Endothelial cell of umbilical vein (primary cell): ENCODE data around the gene ZNF496. TPM values are rescaled to one million over a fixed set of nuclear protein-coding genes. Genes with fewer than 3 reads are reported as not detected.

Source experiments
- BruUV-seq: library from RNA; stranded (reverse); fragments of 400-500 nt; replicated peaks from 2 replicates; lab custom pipeline; 2021; lab: Mats Ljungman, UMichigan
- CTCF ChIA-PET: fragments of 300-600, 350-600 bp; sonication (Branson Sonifier 250); formaldehyde crosslinking; loops from one replicate; lab custom pipeline; 2021; ENCODE audit warnings: antibody characterized with exemption, inconsistent platforms; lab: Charles Lee
- POLR2A ChIA-PET: fragments of 300-600, 350-600 bp; sonication (Branson Sonifier 250); formaldehyde crosslinking; loops from one replicate; lab custom pipeline; 2021; ENCODE audit warnings: antibody characterized with exemption, inconsistent platforms; lab: Charles Lee
- DNase-seq: peaks from one replicate; pipeline ENCODE4 v3.0.0-alpha.2; 2011; ENCODE audit warnings: low read depth, low spot score
- FAIRE-seq: peaks from 2 replicates; lab custom pipeline; 2011; peaks lifted over from hg19 to GRCh38; lab: Jason Lieb, UNC
- H2AFZ ChIP-seq: 2 replicates; pipeline ENCODE4 v1.6.0; 2012; ENCODE audit warnings: low read depth, low read length, control low read depth, inconsistent platforms
- H3K27ac ChIP-seq: 2 replicates; pipeline ENCODE4 v1.5.1; 2011; ENCODE audit warnings: low read depth, mild to moderate bottlenecking, control low read depth, low read length, moderate library complexity; ENCODE audit not compliant: insufficient read depth
- H3K27me3 ChIP-seq, 2 experiments: 2 replicates each; pipeline versions ENCODE4 v1.6.0 to v1.6.1; 2011; ENCODE audit warnings: low read length in 2 of 2, mixed read lengths in 1 of 2; ENCODE audit not compliant: control insufficient read depth in 2 of 2, insufficient read depth in 2 of 2
- H3K36me3 ChIP-seq, 2 experiments: 2 replicates in 1 of 2; 3 replicates in 1 of 2; pipeline ENCODE4 v1.5.1; 2011; ENCODE audit warnings: low read length in 2 of 2, mild to moderate bottlenecking in 1 of 2, moderate library complexity in 1 of 2; ENCODE audit not compliant: control insufficient read depth in 2 of 2, insufficient read depth in 2 of 2; ENCODE audit errors: extremely low read depth in 1 of 2
- H3K4me1 ChIP-seq: 3 replicates; pipeline ENCODE4 v1.5.1; 2011; ENCODE audit warnings: mild to moderate bottlenecking, low read length; ENCODE audit not compliant: control insufficient read depth, insufficient read depth; ENCODE audit errors: extremely low read depth
- H3K4me2 ChIP-seq: 2 replicates; pipeline ENCODE4 v1.6.1; 2011; ENCODE audit warnings: low read length, control low read depth, mixed read lengths; ENCODE audit not compliant: insufficient read depth
- H3K4me3 ChIP-seq, 3 experiments: fragments of 200-600 bp in 1 of 3; sonication (generic), shearing (Covaris generic) in 1 of 3; replicated peaks in 1 of 3; 2 replicates each; pipeline ENCODE4 v1.5.1; 2011 to 2016; ENCODE audit warnings: control low read depth in 3 of 3, low read length in 3 of 3, mild to moderate bottlenecking in 2 of 3, inconsistent platforms in 1 of 3, low read depth in 1 of 3, moderate library complexity in 1 of 3; ENCODE audit not compliant: insufficient read depth in 1 of 3
- H3K79me2 ChIP-seq: 2 replicates; pipeline ENCODE4 v1.6.0; 2012; ENCODE audit warnings: low read length, inconsistent platforms; ENCODE audit not compliant: control insufficient read depth, insufficient read depth
- H3K9ac ChIP-seq: replicated peaks from 2 replicates; pipeline ENCODE3; 2011; ENCODE audit warnings: low read length, control low read depth; ENCODE audit not compliant: insufficient read depth; ENCODE audit errors: extremely low read depth
- H3K9me1 ChIP-seq: replicated peaks from 3 replicates; pipeline ENCODE4 v1.6.0; 2011; ENCODE audit warnings: mild to moderate bottlenecking, low read length; ENCODE audit not compliant: control insufficient read depth, insufficient read depth; ENCODE audit errors: extremely low read depth
- H3K9me3 ChIP-seq: replicated peaks from 2 replicates; pipeline ENCODE4 v1.5.1; 2012; ENCODE audit warnings: low read length, inconsistent platforms; ENCODE audit not compliant: control insufficient read depth, insufficient read depth
- H4K20me1 ChIP-seq: replicated peaks from 2 replicates; pipeline ENCODE3; 2011; ENCODE audit warnings: mild to moderate bottlenecking, low read length; ENCODE audit not compliant: control insufficient read depth, insufficient read depth; ENCODE audit errors: extremely low read depth
- CTCF ChIP-seq, 2 donors: IDR thresholded peaks; 1 replicate in 1 of 2; 2 replicates in 1 of 2; pipeline ENCODE4 v1.5.1; 2011; ENCODE audit warnings: low read length in 2 of 2, mild to moderate bottlenecking in 2 of 2, moderate library complexity in 2 of 2, control low read depth in 1 of 2, inconsistent platforms in 1 of 2, low read depth in 1 of 2; ENCODE audit not compliant: insufficient read depth in 1 of 2; ENCODE audit errors: extremely low read depth in 1 of 2
- EZH2 ChIP-seq: IDR thresholded peaks from 2 replicates; pipeline ENCODE4 v1.6.1; 2012; ENCODE audit warnings: borderline replicate concordance, low read depth, mild to moderate bottlenecking, moderate library complexity, low read length, inconsistent platforms; ENCODE audit not compliant: severe bottlenecking
- FOS ChIP-seq: IDR thresholded peaks from 2 replicates; pipeline ENCODE4 v1.6.1; 2011; ENCODE audit warnings: mild to moderate bottlenecking, low read length, moderate library complexity, borderline replicate concordance; ENCODE audit not compliant: insufficient read depth
- GATA2 ChIP-seq: IDR thresholded peaks from 2 replicates; pipeline ENCODE4 v1.7.0; 2011; ENCODE audit warnings: low read depth, mild to moderate bottlenecking, moderate library complexity, mixed read lengths, low read length; ENCODE audit not compliant: insufficient read length, insufficient read depth
- JUN ChIP-seq: IDR thresholded peaks from 2 replicates; pipeline ENCODE4 v1.6.1; 2011; ENCODE audit warnings: borderline replicate concordance, low read depth; ENCODE audit not compliant: insufficient read length, insufficient read depth
- MAX ChIP-seq: IDR thresholded peaks from 2 replicates; pipeline ENCODE4 v1.6.1; 2011; ENCODE audit not compliant: insufficient read depth, insufficient read length
- MYC ChIP-seq: IDR thresholded peaks from one replicate; pipeline ENCODE4 v1.6.1; 2011; ENCODE audit warnings: mild to moderate bottlenecking, low read depth, low read length
- POLR2A ChIP-seq: IDR thresholded peaks from 2 replicates; pipeline ENCODE4 v1.6.1; 2012; ENCODE audit warnings: low read depth, mild to moderate bottlenecking, control low read depth, low read length
- POLR2AphosphoS5 ChIP-seq: IDR thresholded peaks from 2 replicates; pipeline ENCODE4 v1.6.1; 2012; ENCODE audit warnings: low read depth, mild to moderate bottlenecking, control low read depth, low read length, moderate library complexity; ENCODE audit not compliant: insufficient read depth
- dilution Hi-C: fragments of 300-500 bp; cut with MboI; formaldehyde crosslinking; loops from one replicate; pipeline ENCODE4 v1.15.0; 2019; ENCODE audit warnings: low sequenced_read_pairs; ENCODE audit not compliant: extremely low pct_ligation_motif_present
- intact Hi-C: fragments of 100-400 bp; cut with micrococcal nuclease; formaldehyde crosslinking; loops from one replicate; pipeline ENCODE4 v1.10.0; 2022
- polyA plus RNA-seq, 4 experiments: library from polyadenylated mRNA; depleted of rRNA in 3 of 4; stranded (reverse) in 3 of 4; unstranded in 1 of 4; fragments of >200 nt; gene quantifications; 2 replicates each; pipeline versions ENCODE4 v1.2.1 to v1.2.3, GENCODE V29; 2011 to 2012; ENCODE audit warnings: missing spikeins in 1 of 4
- total RNA-seq: library from RNA; stranded (reverse); gene quantifications from 2 replicates; pipeline ENCODE4 v1.2.3, GENCODE V29; 2021

The ZNF496 gene
- total and polyA plus RNA-seq, 2 donors (not counting 3 experiments of a cell fraction or from before 2014, with no cell fraction given), result 22.4 to 46.0 TPM

- DNase-seq, result no peak
- BruUV-seq, result no TSS peak
- no peak overlapping the region for H2AFZ ChIP-seq
- H4K20me1 ChIP-seq, result no peaks in the 10 kb centered on the region
- peaks cover 26% of the 10 kb centered on the region for H3K79me2 ChIP-seq
- H3K27ac ChIP-seq, result no peak overlapping the region
- no peaks in the 10 kb centered on the region for H3K27me3 ChIP-seq
- H3K36me3 ChIP-seq, result peaks cover 12 to 23% of the 10 kb centered on the region in 2 experiments
- FAIRE-seq, result no peak
- H3K9me1 ChIP-seq, result no peaks in the 10 kb centered on the region
- intact Hi-C loops (no loop called here), dilution Hi-C loops (no loop called here)
- TF ChIP-seq CTCF (IDR thresholded peaks at IDR 0.05; ENCODE audit: extremely low read depth in 1 of 2, insufficient read depth in 1 of 2, low read depth in 1 of 2, low read length in 2 of 2), result no peak
- TF ChIP-seq MYC, result no peak
- H3K4me3 ChIP-seq, result no peak overlapping the region
- no peaks in the 10 kb centered on the region for H3K9me3 ChIP-seq
- POLR2A ChIA-PET, result no interaction called here
- no peak overlapping the region for H3K9ac ChIP-seq
- H3K4me1 ChIP-seq, result peaks cover 21% of the 10 kb centered on the region
- CTCF ChIA-PET, result no interaction called here
- H3K4me2 ChIP-seq, result no peak overlapping the region
Observed at GRCh38 chr1:247328311-247328710, 3.4 kb downstream of the ZNF496 start.

DNA sequence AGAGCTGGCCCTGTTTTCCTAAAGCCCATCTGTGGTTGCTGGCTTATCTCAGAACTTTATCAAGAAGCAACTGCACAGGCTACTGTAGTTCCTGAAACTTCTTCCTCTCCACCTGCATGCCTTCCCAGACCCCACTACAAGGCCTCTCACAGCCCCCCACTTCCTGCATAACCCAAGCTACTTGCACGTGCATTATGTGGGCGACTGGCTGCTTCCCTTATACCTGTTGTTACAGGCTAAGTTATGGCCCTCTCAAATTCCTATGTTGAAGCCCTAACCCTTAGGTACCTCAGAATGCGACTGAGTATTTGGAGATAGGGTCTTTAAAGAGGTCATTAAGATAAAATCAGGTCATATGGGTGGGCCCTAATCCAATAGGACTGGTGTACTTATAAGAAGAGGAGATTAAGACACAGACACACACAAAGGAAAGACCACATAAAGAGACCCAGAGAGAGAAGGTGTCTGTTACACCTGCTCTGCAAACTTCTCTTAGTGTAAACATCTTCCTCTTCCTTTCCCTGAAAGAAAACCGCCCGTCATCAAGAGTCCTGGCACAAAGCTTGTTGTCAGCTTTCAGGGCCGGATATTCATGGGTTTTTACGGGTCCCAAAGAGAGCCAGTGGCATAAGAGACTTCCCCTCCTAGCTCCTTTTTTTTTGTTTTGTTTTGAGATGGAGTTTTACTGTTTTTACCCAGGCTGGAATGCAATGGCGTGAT lies 5.1 kb downstream of the ZNF496 start:
- Histone ChIP-seq H3K79me2 (peaks cover 26% of the 10 kb centered on the region), H3K9me1 (no peaks in the 10 kb centered on the region), H3K4me3 (no peak overlapping the region), H2AFZ (no peak overlapping the region), H3K4me1 (peaks cover 13% of the 10 kb centered on the region), H3K36me3 (peaks cover 16 to 38% of the 10 kb centered on the region in 2 experiments), H3K27ac (no peak overlapping the region), H3K4me2 (no peak overlapping the region), H4K20me1 (no peaks in the 10 kb centered on the region), H3K9ac (no peak overlapping the region), H3K9me3 (no peaks in the 10 kb centered on the region), H3K27me3 (no peaks in the 10 kb centered on the region)
- no TSS peak for BruUV-seq
- no peak for FAIRE-seq
- no peak for DNase-seq
- dilution Hi-C loops (no loop called here), intact Hi-C loops (no loop called here)
- POLR2A ChIA-PET, result no interaction called here
- CTCF ChIA-PET, result interaction anchor here (0.6 kb wide), 1 partner anchor 9 kb away, joined by 3 read pairs; no protein-coding TSS in a partner anchor
- TF ChIP-seq EZH2 (no peak), FOS (no peak), GATA2 (no peak), POLR2AphosphoS5 (no peak), MAX (no peak), JUN (no peak), CTCF (IDR thresholded peaks at IDR 0.05; ENCODE audit: extremely low read depth in 1 of 2, insufficient read depth in 1 of 2, low read depth in 1 of 2, low read length in 2 of 2) (no peak), POLR2A (no peak), MYC (no peak)
